Skeletal muscle satellite cell (primary cell): ENCODE data around the gene CXCL17. TPM values are rescaled to one million over a fixed set of nuclear protein-coding genes. Genes with fewer than 3 reads are reported as not detected.
"Not testable (repeated sequence)": the region's sequence is repeated elsewhere in the genome, so short reads cannot be mapped to it uniquely, and the experiment has no call there.

Source experiments
- H3K27me3 ChIP-seq: 2 replicates; pipeline ENCODE4 v1.7.0; 2013; ENCODE audit warnings: low read length; ENCODE audit not compliant: control insufficient read depth, insufficient read depth
- H3K36me3 ChIP-seq: 2 replicates; pipeline ENCODE4 v1.7.0; 2013; ENCODE audit warnings: mild to moderate bottlenecking, control low read depth, low read length; ENCODE audit not compliant: insufficient read depth
- H3K4me1 ChIP-seq: 2 replicates; pipeline ENCODE4 v1.7.0; 2013; ENCODE audit warnings: low read length; ENCODE audit not compliant: control insufficient read depth, insufficient read depth
- H3K4me2 ChIP-seq: 2 replicates; pipeline ENCODE4 v1.7.0; 2013; ENCODE audit warnings: mild to moderate bottlenecking, low read length
- H3K4me3 ChIP-seq: 2 replicates; pipeline ENCODE4 v1.7.0; 2013; ENCODE audit warnings: low read length
- H3K9ac ChIP-seq: 2 replicates; pipeline ENCODE4 v1.7.0; 2013; ENCODE audit warnings: mild to moderate bottlenecking, low read depth, low read length, moderate library complexity
- H3K9me3 ChIP-seq: replicated peaks from 2 replicates; pipeline ENCODE4 v1.7.0; 2013; ENCODE audit warnings: mild to moderate bottlenecking, control low read depth, low read length
- total RNA-seq: library from RNA; depleted of rRNA; stranded (reverse); fragments of >200 nt; gene quantifications from 2 replicates; pipeline ENCODE4 v1.2.3, GENCODE V29; 2012; rRNA removed

Gene CXCL17, protein sequence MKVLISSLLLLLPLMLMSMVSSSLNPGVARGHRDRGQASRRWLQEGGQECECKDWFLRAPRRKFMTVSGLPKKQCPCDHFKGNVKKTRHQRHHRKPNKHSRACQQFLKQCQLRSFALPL
- total RNA-seq, result not detected in 2 replicates

DNA sequence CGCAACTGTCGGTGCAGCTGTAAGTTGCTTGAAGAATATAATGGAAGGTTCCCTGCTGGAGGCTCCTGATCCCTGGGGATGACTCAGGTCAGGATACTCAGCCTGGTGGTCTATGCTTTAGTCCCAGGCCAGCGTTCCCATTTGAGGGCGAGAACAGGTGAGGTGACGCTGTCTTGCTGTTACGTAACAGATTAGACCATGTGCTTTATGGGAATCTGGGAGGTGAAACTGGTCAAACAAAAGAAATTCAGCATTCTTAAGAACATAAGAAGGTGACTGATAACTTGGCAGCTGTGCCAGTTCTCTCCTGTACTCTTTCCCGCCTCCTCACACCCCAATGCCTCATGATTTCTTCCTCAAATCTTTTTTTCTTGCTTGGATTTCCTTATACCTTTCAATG lies at the start of gene CXCL17:
TSS of gene CXCL17 (minus strand) at position 114 of the 400 bp plus-strand sequence. CDS start 114 bp downstream, outside the sequence.
- no peaks in the 10 kb centered on the region for H3K4me1 ChIP-seq
- peaks cover 40% of the 10 kb centered on the region for H3K27me3 ChIP-seq
- H3K9ac ChIP-seq, result no peak within 1 kb of the TSS
- H3K9me3 ChIP-seq, result no peaks in the 10 kb centered on the region
- no peak within 1 kb of the TSS for H3K4me2 ChIP-seq
- H3K36me3 ChIP-seq, result no peaks in the 10 kb centered on the region
- no peak within 1 kb of the TSS for H3K4me3 ChIP-seq

DNA sequence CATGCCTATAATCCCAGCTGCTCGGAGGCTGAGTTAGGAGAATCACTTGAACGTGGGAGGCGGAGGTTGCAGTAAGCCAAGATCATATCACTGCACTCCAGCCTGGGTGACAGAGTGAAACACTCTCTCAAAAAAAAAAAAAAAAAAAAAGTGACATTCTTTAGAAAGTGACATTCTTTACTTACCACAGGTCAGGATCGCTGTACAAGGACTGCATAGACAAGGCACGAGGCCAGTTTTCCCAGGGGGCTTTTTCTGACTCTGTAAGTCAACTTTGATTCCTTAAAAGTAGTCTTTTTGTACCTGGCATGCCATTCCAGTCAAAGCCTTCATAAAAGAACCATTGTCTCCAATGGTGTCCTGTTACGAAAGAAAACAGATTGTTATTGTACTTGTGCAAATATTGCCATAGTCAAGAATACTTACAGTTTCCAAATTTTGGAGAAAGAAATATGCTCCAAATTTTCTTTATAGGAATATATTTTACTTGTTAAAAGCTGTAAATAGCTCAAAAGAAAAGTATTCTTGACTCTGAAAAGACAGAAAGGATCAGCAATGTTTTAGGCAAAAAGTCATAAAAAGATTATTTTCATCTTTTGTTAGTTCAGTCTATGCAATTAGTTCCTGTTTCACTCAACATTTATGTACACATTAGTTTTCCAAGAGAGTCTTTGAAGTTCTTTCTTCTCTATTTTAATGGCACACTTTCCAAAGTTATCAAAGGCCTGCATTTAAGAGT lies 46.2 kb upstream of the CXCL17 start:
- no peaks in the 10 kb centered on the region for H3K4me1 ChIP-seq
- no peaks in the 10 kb centered on the region for H3K9me3 ChIP-seq
- no peaks in the 10 kb centered on the region for H3K36me3 ChIP-seq
- no peak overlapping the region for H3K4me2 ChIP-seq
- H3K4me3 ChIP-seq, result no peak overlapping the region
- no peaks in the 10 kb centered on the region for H3K27me3 ChIP-seq
- H3K9ac ChIP-seq, result no peak overlapping the region

DNA sequence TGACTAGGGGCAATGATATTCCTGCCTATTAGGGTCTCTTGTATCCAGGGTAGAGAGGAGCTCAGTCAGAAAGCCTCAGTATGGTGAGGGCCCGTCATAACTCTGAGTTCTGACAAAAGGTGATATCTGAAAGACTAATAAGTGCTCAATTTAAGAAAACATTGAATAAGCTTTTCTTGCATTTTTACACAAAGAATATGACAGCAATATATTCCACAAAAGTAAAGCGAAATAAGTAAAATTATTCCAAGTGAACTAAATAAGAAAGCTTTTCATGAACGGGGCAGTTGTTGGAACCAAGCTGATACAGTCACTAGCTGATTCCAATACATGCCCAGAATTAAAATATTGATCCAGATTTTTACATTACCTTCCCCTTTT lies 45.0 kb upstream of the CXCL17 start:
- Histone ChIP-seq H3K36me3 (no peaks in the 10 kb centered on the region), H3K27me3 (no peaks in the 10 kb centered on the region), H3K9ac (no peak overlapping the region), H3K4me2 (no peak overlapping the region), H3K4me3 (no peak overlapping the region), H3K4me1 (no peaks in the 10 kb centered on the region), H3K9me3 (no peaks in the 10 kb centered on the region)

DNA sequence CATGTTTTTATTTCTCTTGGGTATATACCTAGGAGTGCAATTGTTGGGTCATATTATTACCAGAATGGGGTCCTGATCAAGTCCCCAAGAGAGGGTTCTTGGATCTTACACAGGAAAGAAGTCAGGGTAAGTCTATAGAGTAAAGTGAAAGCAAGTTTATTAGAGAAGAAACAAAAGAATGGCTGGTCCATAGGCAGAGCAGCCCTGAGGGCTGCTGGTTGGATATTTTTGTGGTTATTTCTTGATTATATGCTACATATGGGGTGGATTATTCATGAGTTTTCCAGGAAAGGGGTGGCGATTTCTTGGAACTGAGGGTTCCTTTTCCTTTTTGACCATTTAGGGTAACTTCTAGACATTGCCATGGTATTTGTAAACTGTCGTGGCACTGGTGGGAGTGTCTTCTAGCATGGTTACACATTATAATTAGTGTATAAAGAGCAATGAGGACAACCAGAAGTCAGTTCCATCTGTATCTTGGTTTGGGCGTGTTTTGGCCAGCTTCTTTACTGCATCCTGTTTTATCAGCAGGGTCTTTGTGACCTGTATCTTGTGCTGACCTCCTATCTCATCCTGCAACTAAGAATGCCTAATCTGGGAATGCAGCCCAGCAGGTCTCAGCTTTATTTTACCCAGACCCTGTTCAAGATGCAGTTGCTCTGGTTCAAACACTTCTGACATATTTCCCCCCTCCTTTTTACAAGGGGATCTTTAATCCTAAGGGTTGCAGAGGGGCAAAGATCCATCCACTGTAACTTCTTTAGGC lies 44.5 kb upstream of the CXCL17 start:
- no peaks in the 10 kb centered on the region for H3K9me3 ChIP-seq
- no peaks in the 10 kb centered on the region for H3K4me1 ChIP-seq
- H3K4me3 ChIP-seq, result no peak overlapping the region
- no peaks in the 10 kb centered on the region for H3K36me3 ChIP-seq
- no peaks in the 10 kb centered on the region for H3K27me3 ChIP-seq
- no peak overlapping the region for H3K4me2 ChIP-seq
- no peak overlapping the region for H3K9ac ChIP-seq

DNA sequence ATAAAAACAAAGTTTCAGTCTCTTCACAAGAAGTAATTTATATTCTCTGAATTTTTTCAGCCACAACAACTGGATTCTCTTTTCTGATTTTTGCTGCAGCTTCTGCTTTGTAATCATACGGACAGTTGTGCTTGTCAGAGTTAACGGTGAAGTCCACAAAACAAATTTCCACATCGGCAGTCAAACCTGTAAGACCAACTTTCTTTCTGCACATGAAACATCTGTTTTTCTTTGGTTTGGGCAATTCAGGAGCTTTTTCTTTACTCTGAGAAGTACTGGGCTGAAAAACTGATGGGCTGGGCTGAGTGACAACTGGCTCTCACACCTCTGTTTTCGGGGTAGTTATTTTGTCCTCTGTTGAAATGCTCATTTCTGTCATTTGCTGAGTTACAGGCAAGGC lies 42.3 kb upstream of the CXCL17 start:
- H3K4me3 ChIP-seq, H3K9ac ChIP-seq, H3K9me3 ChIP-seq, H3K27me3 ChIP-seq, H3K36me3 ChIP-seq, H3K4me2 ChIP-seq, H3K4me1 ChIP-seq: not testable (repeated sequence)

DNA sequence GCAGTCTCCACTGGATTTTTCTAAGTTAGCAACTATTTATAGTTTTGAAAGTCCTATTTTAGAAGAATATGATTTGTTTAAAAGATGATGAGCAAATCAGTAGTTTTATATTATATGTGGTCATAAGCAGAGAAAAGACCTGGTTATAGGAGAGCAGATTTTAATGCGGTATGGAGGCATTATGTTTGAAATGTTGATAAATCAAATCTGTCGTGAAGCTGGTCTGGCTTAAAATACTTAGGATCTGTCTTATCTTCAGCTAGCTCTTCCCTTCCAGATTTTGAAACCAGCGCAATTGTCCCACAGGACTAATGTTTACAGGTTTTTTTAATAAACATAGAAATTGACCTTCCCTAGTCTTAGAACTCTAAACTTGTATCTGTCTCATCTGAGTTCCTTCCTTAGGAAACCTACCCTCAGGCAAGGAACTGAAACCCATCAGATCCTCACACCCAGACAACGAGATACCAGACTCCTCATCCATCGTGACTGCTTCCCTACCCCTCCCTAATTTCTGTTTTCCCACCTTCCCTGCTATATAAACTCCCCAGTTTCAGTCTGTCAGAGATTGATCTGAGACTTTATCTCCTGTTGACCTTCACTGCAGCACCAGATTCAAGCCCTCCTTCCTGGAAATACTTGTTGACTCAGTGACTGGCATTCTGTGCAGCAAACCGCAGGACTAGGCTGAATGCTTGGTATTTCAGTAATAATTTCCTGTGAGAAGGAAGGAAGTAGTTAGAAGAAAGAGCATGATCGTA lies 37.8 kb upstream of the CXCL17 start:
- H3K27me3 ChIP-seq, result peaks cover 11% of the 10 kb centered on the region
- no peak overlapping the region for H3K4me2 ChIP-seq
- H3K4me3 ChIP-seq, result no peak overlapping the region
- no peaks in the 10 kb centered on the region for H3K4me1 ChIP-seq
- no peaks in the 10 kb centered on the region for H3K36me3 ChIP-seq
- H3K9ac ChIP-seq, result no peak overlapping the region
- H3K9me3 ChIP-seq, result no peaks in the 10 kb centered on the region

DNA sequence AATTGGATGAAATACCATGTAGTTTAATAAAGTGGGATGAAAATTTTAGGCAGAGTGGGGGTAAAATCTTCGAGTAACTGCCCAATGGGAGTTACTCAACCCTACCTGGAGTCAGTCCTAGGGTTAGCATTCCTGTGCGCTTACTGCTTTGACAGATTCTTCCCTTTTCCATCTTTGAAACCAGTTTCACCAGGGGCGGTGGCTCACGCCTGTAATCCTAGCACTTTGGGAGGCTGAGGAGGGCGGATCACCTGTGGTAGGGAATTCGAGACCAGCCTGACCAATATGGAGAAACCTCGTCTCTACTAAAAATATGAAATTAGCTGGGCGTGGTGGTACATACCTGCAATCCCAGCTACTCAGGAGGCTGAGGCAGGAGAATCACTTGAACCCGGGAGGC lies 37.0 kb upstream of the CXCL17 start:
- Histone ChIP-seq H3K27me3 (peaks cover 16% of the 10 kb centered on the region), H3K4me1 (no peaks in the 10 kb centered on the region), H3K4me2 (no peak overlapping the region), H3K9me3 (no peaks in the 10 kb centered on the region), H3K9ac (no peak overlapping the region), H3K36me3 (no peaks in the 10 kb centered on the region), H3K4me3 (no peak overlapping the region)

DNA sequence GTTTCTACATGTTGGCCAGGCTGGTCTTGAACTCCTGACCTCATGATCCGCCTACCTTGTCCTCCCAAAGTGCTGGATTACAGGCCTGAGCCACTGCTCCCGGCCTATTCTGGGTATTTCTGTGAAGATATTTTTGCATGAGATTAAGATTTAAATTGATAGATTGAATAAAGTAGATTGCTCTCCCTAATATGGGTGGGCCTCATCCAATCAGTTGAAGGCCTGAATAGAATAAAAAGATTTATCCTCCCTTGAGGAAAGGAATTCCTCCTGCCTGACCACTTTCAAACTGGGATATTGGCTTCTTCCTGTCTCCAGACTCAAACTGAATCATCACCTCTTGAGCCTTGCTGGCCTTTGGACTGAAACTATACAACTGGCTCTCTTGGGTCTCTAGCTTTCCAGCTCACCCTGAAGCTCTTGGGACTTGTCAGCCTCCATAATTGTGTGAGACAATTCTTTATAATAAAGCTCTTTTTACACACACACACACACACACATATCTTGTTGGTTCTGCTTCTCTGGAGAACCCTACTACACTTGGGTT lies 36.1 kb upstream of the CXCL17 start:
- no peak overlapping the region for H3K4me3 ChIP-seq
- no peaks in the 10 kb centered on the region for H3K9me3 ChIP-seq
- H3K4me1 ChIP-seq, result no peaks in the 10 kb centered on the region
- H3K9ac ChIP-seq, result no peak overlapping the region
- no peaks in the 10 kb centered on the region for H3K36me3 ChIP-seq
- H3K27me3 ChIP-seq, result peaks cover 23% of the 10 kb centered on the region
- no peak overlapping the region for H3K4me2 ChIP-seq

DNA sequence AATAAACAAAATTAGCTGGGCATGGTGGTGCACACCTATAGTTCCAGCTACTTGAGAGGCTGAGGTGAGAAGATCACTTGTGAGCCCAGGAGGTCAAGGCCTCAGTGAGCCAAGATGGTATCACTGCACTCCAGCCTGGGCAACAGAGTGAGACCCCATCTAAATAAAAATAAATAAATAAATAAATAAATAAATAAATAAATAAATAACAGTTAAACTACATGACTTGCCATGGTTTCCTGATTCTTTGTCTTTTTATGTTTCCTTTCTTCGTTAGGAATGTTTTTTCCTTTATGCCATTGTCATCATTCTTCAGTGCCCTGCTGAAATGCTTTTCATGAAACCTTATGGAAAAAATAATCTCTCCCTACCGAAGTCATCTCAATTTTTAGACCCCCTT lies 35.2 kb upstream of the CXCL17 start:
- H3K27me3 ChIP-seq, result peaks cover 27% of the 10 kb centered on the region
- H3K4me3 ChIP-seq, result no peak overlapping the region
- H3K4me2 ChIP-seq, result no peak overlapping the region
- H3K4me1 ChIP-seq, result no peaks in the 10 kb centered on the region
- H3K9me3 ChIP-seq, result no peaks in the 10 kb centered on the region
- H3K36me3 ChIP-seq, result no peaks in the 10 kb centered on the region
- H3K9ac ChIP-seq, result no peak overlapping the region

DNA sequence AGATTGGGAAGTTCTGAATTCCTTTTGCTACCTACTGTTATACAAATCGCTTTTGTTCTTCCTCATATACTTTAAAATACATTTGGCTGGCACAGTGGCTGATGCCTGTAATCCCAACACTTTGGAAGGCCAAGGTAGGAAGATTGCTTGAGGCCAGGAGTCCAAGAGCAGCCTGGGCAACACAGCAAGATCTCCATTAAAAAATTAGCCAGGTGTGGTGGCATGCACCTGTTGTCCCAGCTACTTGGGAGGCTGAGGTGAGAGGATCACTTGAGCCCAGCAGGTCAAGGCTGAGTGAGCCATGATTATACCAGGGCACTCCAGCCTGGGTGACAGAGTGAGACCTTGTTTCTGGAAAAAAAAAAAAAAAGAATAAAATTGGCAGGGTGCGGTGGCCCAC lies 34.4 kb upstream of the CXCL17 start:
- Histone ChIP-seq H3K4me2 (no peak overlapping the region), H3K27me3 (peaks cover 33% of the 10 kb centered on the region), H3K4me1 (peaks cover 1% of the 10 kb centered on the region), H3K9me3 (no peaks in the 10 kb centered on the region), H3K36me3 (no peaks in the 10 kb centered on the region), H3K4me3 (no peak overlapping the region), H3K9ac (no peak overlapping the region)

DNA sequence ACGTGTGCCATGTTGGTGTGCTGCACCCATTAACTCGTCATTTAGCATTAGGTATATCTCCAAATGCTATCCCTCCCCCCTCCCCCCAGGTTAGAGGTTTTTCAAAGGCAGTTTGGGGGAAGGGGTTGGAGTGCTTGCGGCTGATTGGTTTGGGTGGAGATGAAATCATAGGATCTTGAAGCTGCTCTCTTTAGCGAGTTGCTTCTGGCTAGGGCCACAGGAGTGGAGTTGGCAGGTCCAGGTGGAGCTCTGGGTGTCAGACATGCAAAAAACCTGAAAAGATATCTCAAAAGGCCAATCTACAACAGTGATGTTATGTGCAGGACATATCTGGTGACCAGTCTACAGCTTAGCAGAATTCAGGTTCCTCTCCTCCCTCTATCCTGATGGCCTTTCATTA lies 32.6 kb upstream of the CXCL17 start:
- H3K9me3 ChIP-seq, result no peaks in the 10 kb centered on the region
- H3K27me3 ChIP-seq, result peaks cover 34% of the 10 kb centered on the region
- H3K36me3 ChIP-seq, result no peaks in the 10 kb centered on the region
- H3K4me2 ChIP-seq, result no peak overlapping the region
- H3K4me3 ChIP-seq, result no peak overlapping the region
- H3K9ac ChIP-seq, result no peak overlapping the region
- H3K4me1 ChIP-seq, result peaks cover 7% of the 10 kb centered on the region
